Measurements from ENCODE around the gene STUM. TPM values are rescaled to one million over a fixed set of nuclear protein-coding genes. Genes with fewer than 3 reads are reported as not detected.

STUM gene
- total and polyA plus RNA-seq, 10 of the 15 experiments (the other 5 are each of a cell fraction or from before 2014, with no cell fraction given): under 0.01 to 0.15 (median 0.09) TPM; not detected in 5

GRCh38 chr1:226632922-226633351 is 84.4 kb downstream of the STUM start (continued):
- TF ChIP-seq MLLT1 (IDR thresholded peaks at IDR 0.05) (peak; percentile 44; the same call in 1 of the 2 replicates), STAT3 (IDR thresholded peaks at IDR 0.05; ENCODE audit: low read depth, low read length) (no peak), MEF2B (IDR thresholded peaks at IDR 0.05; ENCODE audit: partially characterized antibody, poor library complexity, severe bottlenecking) (peak; percentile 90), EGR1 (IDR thresholded peaks at IDR 0.05; ENCODE audit: borderline replicate concordance in 1 of 2, low read depth in 2 of 2, low read length in 2 of 2) (peak in 1 of 2 experiments; percentile 67; a peak in 2 of 3 replicates), RELA (IDR thresholded peaks at IDR 0.05; ENCODE audit: borderline replicate concordance, partially characterized antibody) (no peak), RUNX3 (IDR thresholded peaks at IDR 0.05; ENCODE audit: low read length) (peak; percentile 13; the same call in 1 of the 2 replicates), POLR2AphosphoS5 (IDR thresholded peaks at IDR 0.05; ENCODE audit: low read length) (no peak), RAD51 (IDR thresholded peaks at IDR 0.05) (peak; percentile 46; the same call in 1 of the 2 replicates), NRF1 (conservative IDR thresholded peaks at IDR 0.05; ENCODE audit: low read depth, low read length) (no peak), ZNF24 (IDR thresholded peaks at IDR 0.05) (peak; percentile 41; the same call in 1 of the 2 replicates), USF2 (IDR thresholded peaks at IDR 0.05; ENCODE audit: borderline replicate concordance, low read depth, low read length) (no peak), BHLHE40 (IDR thresholded peaks at IDR 0.05; ENCODE audit: borderline replicate concordance in 1 of 2, low read depth in 2 of 2, low read length in 1 of 2) (peak; percentile 82 to 84), ZNF687 (IDR thresholded peaks at IDR 0.05) (peak; percentile 96), NR2F1 (conservative IDR thresholded peaks at IDR 0.05) (peak; percentile 79), CBFB (IDR thresholded peaks at IDR 0.05; ENCODE audit: low read depth) (no peak), BCL3 (IDR thresholded peaks at IDR 0.05; ENCODE audit: borderline replicate concordance, insufficient read depth, low read depth, low read length, poor library complexity, severe bottlenecking) (no peak), USF1 (IDR thresholded peaks at IDR 0.05; ENCODE audit: borderline replicate concordance, extremely low read length, insufficient read depth, low read depth, low read length) (peak; percentile 1), PAX5 (IDR thresholded peaks at IDR 0.05; ENCODE audit: borderline replicate concordance, low read depth, low read length) (no peak), MTA2 (IDR thresholded peaks at IDR 0.05; ENCODE audit: low read depth) (peak; percentile 33; the same call in 1 of the 2 replicates)
